H1 (cell line): ENCODE data around the gene CDPF1. TPM values are rescaled to one million over a fixed set of nuclear protein-coding genes. Genes with fewer than 3 reads are reported as not detected.

Source experiments
- CTCF ChIA-PET: fragments of 300-600 bp; sonication (Branson Sonifier 250); formaldehyde crosslinking; loops from one replicate; lab custom pipeline; 2021; ENCODE audit not compliant: partially characterized antibody; lab: Charles Lee
- POLR2A ChIA-PET: fragments of 300-600 bp; sonication (Branson Sonifier 250); formaldehyde crosslinking; loops from one replicate; lab custom pipeline; 2021; ENCODE audit warnings: inconsistent platforms; ENCODE audit not compliant: partially characterized antibody; lab: Charles Lee
- DNase-seq, 2 experiments: peaks; one replicate each; pipeline versions ENCODE4 v3.0.0 to v3.0.0-alpha.2; 2010 to 2022; ENCODE audit warnings: low spot score in 2 of 2, low read depth in 1 of 2, mixed read lengths in 1 of 2
- FAIRE-seq: peaks from 2 replicates; lab custom pipeline; 2011; peaks lifted over from hg19 to GRCh38; lab: Jason Lieb, UNC
- H2AFZ ChIP-seq: 2 replicates; pipeline ENCODE4 v1.8.1; 2012; ENCODE audit warnings: low read length, inconsistent platforms
- H2AK5ac ChIP-seq: 2 replicates; pipeline ENCODE4 v1.6.1; 2013; ENCODE audit warnings: low read depth, low read length
- H2BK120ac ChIP-seq: replicated peaks from 2 replicates; pipeline ENCODE3; 2013; ENCODE audit warnings: low read depth, low read length, inconsistent platforms
- H2BK12ac ChIP-seq: 2 replicates; pipeline ENCODE4 v1.6.1; 2013; ENCODE audit warnings: low read depth, low read length
- H2BK15ac ChIP-seq: 2 replicates; pipeline ENCODE4 v1.6.1; 2013; ENCODE audit warnings: low read length
- H2BK20ac ChIP-seq: 2 replicates; pipeline ENCODE4 v1.6.1; 2013; ENCODE audit warnings: low read length
- H2BK5ac ChIP-seq: 2 replicates; pipeline ENCODE4 v1.6.1; 2013; ENCODE audit warnings: low read depth, low read length
- H3K14ac ChIP-seq: 2 replicates; pipeline ENCODE4 v1.6.1; 2013; ENCODE audit warnings: inconsistent platforms; ENCODE audit not compliant: insufficient read length
- H3K18ac ChIP-seq: 2 replicates; pipeline ENCODE4 v1.6.1; 2013; ENCODE audit warnings: low read length; ENCODE audit errors: extremely low read depth
- H3K23ac ChIP-seq: 2 replicates; pipeline ENCODE4 v1.6.1; 2013; ENCODE audit warnings: inconsistent platforms; ENCODE audit not compliant: insufficient read length
- H3K23me2 ChIP-seq: 2 replicates; pipeline ENCODE4 v1.6.1; 2013; ENCODE audit warnings: low read depth, low read length
- H3K27ac ChIP-seq: 2 replicates; pipeline ENCODE4 v1.6.1; 2011; ENCODE audit warnings: low read depth, low read length, inconsistent platforms
- H3K27me3 ChIP-seq, 4 experiments: replicated peaks in 1 of 4; 1 replicate in 1 of 4; 2 replicates in 3 of 4; pipeline versions ENCODE4 v1.6.1 to v1.8.1; 2011 to 2013; ENCODE audit warnings: low read length in 3 of 4, mild to moderate bottlenecking in 3 of 4, inconsistent platforms in 2 of 4, mixed read lengths in 2 of 4, moderate library complexity in 1 of 4; ENCODE audit not compliant: control insufficient read depth in 3 of 4, insufficient read depth in 3 of 4; ENCODE audit errors: extremely low read depth in 1 of 4
- H3K36me3 ChIP-seq, 4 experiments: 2 replicates each; pipeline versions ENCODE4 v1.6.1 to v1.8.1; 2011 to 2013; ENCODE audit warnings: mild to moderate bottlenecking in 4 of 4, low read length in 3 of 4, moderate library complexity in 2 of 4, control low read depth in 1 of 4, inconsistent platforms in 1 of 4; ENCODE audit not compliant: insufficient read depth in 4 of 4, control insufficient read depth in 2 of 4
- H3K4ac ChIP-seq: replicated peaks from 2 replicates; pipeline ENCODE3; 2013; ENCODE audit warnings: low read length, low read depth, mixed read lengths, inconsistent platforms; ENCODE audit not compliant: insufficient read length
- H3K4me1 ChIP-seq, 4 experiments: replicated peaks in 1 of 4; 1 replicate in 1 of 4; 2 replicates in 3 of 4; pipeline versions ENCODE4 v1.6.1 to v1.8.1; 2011 to 2013; ENCODE audit warnings: low read length in 3 of 4, inconsistent platforms in 2 of 4, mixed read lengths in 1 of 4; ENCODE audit not compliant: insufficient read depth in 4 of 4, control insufficient read depth in 3 of 4
- H3K4me2 ChIP-seq, 2 experiments: 2 replicates each; pipeline versions ENCODE4 v1.6.1 to v1.8.1; 2011 to 2013; ENCODE audit warnings: low read depth in 2 of 2, low read length in 2 of 2, control low read depth in 1 of 2, inconsistent platforms in 1 of 2, mild to moderate bottlenecking in 1 of 2; ENCODE audit not compliant: insufficient read depth in 1 of 2
- H3K4me3 ChIP-seq, 4 experiments: fragments of 200-600, 300-600 bp in 1 of 4; sonication (generic), shearing (Covaris generic), sonication (Bioruptor Twin) in 1 of 4; 2 replicates each; pipeline versions ENCODE4 v1.5.1 to v1.8.1; 2011 to 2016; ENCODE audit warnings: low read length in 4 of 4, low read depth in 3 of 4, control low read depth in 2 of 4, inconsistent platforms in 2 of 4, mild to moderate bottlenecking in 2 of 4, mixed read lengths in 1 of 4, moderate library complexity in 1 of 4; ENCODE audit not compliant: insufficient read depth in 2 of 4; ENCODE audit errors: extremely low read depth in 1 of 4
- H3K56ac ChIP-seq: replicated peaks from 2 replicates; pipeline ENCODE3; 2013; ENCODE audit warnings: low read depth, mild to moderate bottlenecking, mixed read lengths, low read length, inconsistent platforms; ENCODE audit not compliant: insufficient read length
- H3K79me1 ChIP-seq: 2 replicates; pipeline ENCODE4 v1.6.1; 2013; ENCODE audit warnings: low read depth, low read length, control low read depth
- H3K79me2 ChIP-seq, 2 experiments: 2 replicates each; pipeline versions ENCODE4 v1.6.1 to v1.8.1; 2012 to 2013; ENCODE audit warnings: low read length in 2 of 2, mild to moderate bottlenecking in 2 of 2, inconsistent platforms in 1 of 2; ENCODE audit not compliant: insufficient read depth in 2 of 2, control insufficient read depth in 1 of 2
- H3K9ac ChIP-seq, 4 experiments: replicated peaks in 1 of 4; 1 replicate in 1 of 4; 2 replicates in 3 of 4; pipeline versions ENCODE4 v1.6.1 to v1.8.1; 2011 to 2013; ENCODE audit warnings: low read depth in 3 of 4, low read length in 3 of 4, control low read depth in 2 of 4, mild to moderate bottlenecking in 2 of 4, moderate library complexity in 2 of 4, inconsistent platforms in 1 of 4; ENCODE audit errors: extremely low read depth in 1 of 4
- H3K9me3 ChIP-seq, 2 experiments: 2 replicates each; pipeline versions ENCODE4 v1.6.1 to v1.8.1; 2012 to 2013; ENCODE audit warnings: mild to moderate bottlenecking in 2 of 2, moderate library complexity in 2 of 2, control low read depth in 1 of 2, inconsistent platforms in 1 of 2, low read depth in 1 of 2, low read length in 1 of 2, mixed read lengths in 1 of 2; ENCODE audit not compliant: insufficient read depth in 2 of 2
- H4K20me1 ChIP-seq, 2 experiments: replicated peaks in 1 of 2; 2 replicates each; pipeline versions ENCODE3 to v1.8.1; 2011 to 2013; ENCODE audit warnings: inconsistent platforms in 2 of 2, low read length in 2 of 2, mild to moderate bottlenecking in 1 of 2; ENCODE audit not compliant: insufficient read depth in 2 of 2, control insufficient read depth in 1 of 2
- H4K5ac ChIP-seq: 2 replicates; pipeline ENCODE4 v1.6.1; 2013; ENCODE audit warnings: low read length, low read depth, mixed read lengths, inconsistent platforms; ENCODE audit not compliant: insufficient read length
- H4K8ac ChIP-seq: 2 replicates; pipeline ENCODE4 v1.8.0; 2013; ENCODE audit warnings: mild to moderate bottlenecking, moderate library complexity, low read length, inconsistent platforms; ENCODE audit not compliant: insufficient read depth; ENCODE audit errors: extremely low read depth
- H4K91ac ChIP-seq: replicated peaks from 2 replicates; pipeline ENCODE3; 2013; ENCODE audit warnings: low read length, mixed read lengths, inconsistent platforms; ENCODE audit not compliant: insufficient read length
- WGBS, 2 experiments: shearing (Covaris generic) in 1 of 2; methylation state at CpG; one replicate each; pipeline versions ENCODE4 v1.1.6 to v1.1.7; 2013 to 2015; ENCODE audit warnings: low lambda C conversion rate in 2 of 2, mixed read lengths in 2 of 2, inconsistent platforms in 1 of 2, low coverage in 1 of 2, missing lambda C conversion rate in 1 of 2; ENCODE audit not compliant: insufficient replicate concordance in 2 of 2, insufficient coverage in 1 of 2, insufficient read length in 1 of 2; ENCODE audit errors: extremely low coverage in 1 of 2, missing lambda C conversion rate in 1 of 2; 5-methylcytosine and 5-hydroxymethylcytosine counted together
- polyA plus RNA-seq, 7 experiments: library from polyadenylated mRNA; depleted of rRNA in 3 of 7; stranded (reverse) in 5 of 7; unstranded in 2 of 7; fragments of >200 nt in 5 of 7; fragments of 200-250 nt in 2 of 7; gene quantifications; 1 replicate in 5 of 7; 2 replicates in 1 of 7; 4 replicates in 1 of 7; pipeline versions ENCODE4 v1.2.1 to v1.2.3, GENCODE V29; 2011 to 2013; ENCODE audit warnings: missing spikeins in 2 of 7, mixed read lengths in 2 of 7
- total RNA-seq: library from RNA; stranded (reverse); fragmentation: NEBNext Ultra II Directional; extraction: Animal tissue kit (Norgen Biotek cat#: 25700); gene quantifications from 2 replicates; pipeline ENCODE4 v1.2.1, GENCODE V29; 2021

CDPF1 gene
- total and polyA plus RNA-seq, 2 of the 8 experiments (the other 6 are each of a cell fraction or from before 2014, with no cell fraction given) = 9.7 to 13.7 TPM

GRCh38 chr22:46220921-46221320, 29.2 kb downstream of the CDPF1 start:
- H3K4ac ChIP-seq = no peak overlapping the region
- 93% methylated on average over 4 of the region's 5 CpGs; no CpG with 5 or more reads in 1 of the 2 experiments for WGBS, 2 experiments
- H2BK20ac ChIP-seq = no peak overlapping the region
- DNase-seq (no peak), FAIRE-seq (no peak)
- no peaks in the 10 kb centered on the region for H3K23me2 ChIP-seq
- no peaks in the 10 kb centered on the region for H3K36me3 ChIP-seq
- H3K79me1 ChIP-seq = no peaks in the 10 kb centered on the region; the same call in 1 of the 2 replicates
- no peak overlapping the region for H2BK5ac ChIP-seq
- H2BK120ac ChIP-seq = no peak overlapping the region
- no peak overlapping the region for H2BK12ac ChIP-seq
- no peak overlapping the region for H4K5ac ChIP-seq
- H3K4me3 ChIP-seq = no peak overlapping the region
- H3K23ac ChIP-seq = no peak overlapping the region
- ChIA-PET CTCF (no interaction called here), POLR2A (interaction anchor here (0.7 kb wide), 1 partner anchor 11 kb away, joined by 3 read pairs; no protein-coding TSS in a partner anchor)
- H3K9ac ChIP-seq = no peak overlapping the region
- H3K27ac ChIP-seq = no peak overlapping the region
- H4K20me1 ChIP-seq = peaks cover 0 to 6% of the 10 kb centered on the region in 2 experiments
- H3K18ac ChIP-seq = no peak overlapping the region
- H3K4me1 ChIP-seq = no peaks in the 10 kb centered on the region; a peak in 2 of 7 replicates
- no peak overlapping the region for H4K8ac ChIP-seq
- no peak overlapping the region for H4K91ac ChIP-seq
- H3K27me3 ChIP-seq = no peaks in the 10 kb centered on the region
- no peak overlapping the region for H3K14ac ChIP-seq
- H2AK5ac ChIP-seq = no peak overlapping the region
- H3K9me3 ChIP-seq = no peaks in the 10 kb centered on the region
- no peak overlapping the region for H2BK15ac ChIP-seq
- H3K56ac ChIP-seq = no peak overlapping the region
- H2AFZ ChIP-seq = no peak overlapping the region
- H3K4me2 ChIP-seq = no peak overlapping the region
- H3K79me2 ChIP-seq = no peaks in the 10 kb centered on the region
